ENCODE results near the gene PRDM16. TPM values are rescaled to one million over a fixed set of nuclear protein-coding genes. Genes with fewer than 3 reads are reported as not detected.

Gene PRDM16
- polyA plus RNA-seq, 3 donors, result not detected

DNA sequence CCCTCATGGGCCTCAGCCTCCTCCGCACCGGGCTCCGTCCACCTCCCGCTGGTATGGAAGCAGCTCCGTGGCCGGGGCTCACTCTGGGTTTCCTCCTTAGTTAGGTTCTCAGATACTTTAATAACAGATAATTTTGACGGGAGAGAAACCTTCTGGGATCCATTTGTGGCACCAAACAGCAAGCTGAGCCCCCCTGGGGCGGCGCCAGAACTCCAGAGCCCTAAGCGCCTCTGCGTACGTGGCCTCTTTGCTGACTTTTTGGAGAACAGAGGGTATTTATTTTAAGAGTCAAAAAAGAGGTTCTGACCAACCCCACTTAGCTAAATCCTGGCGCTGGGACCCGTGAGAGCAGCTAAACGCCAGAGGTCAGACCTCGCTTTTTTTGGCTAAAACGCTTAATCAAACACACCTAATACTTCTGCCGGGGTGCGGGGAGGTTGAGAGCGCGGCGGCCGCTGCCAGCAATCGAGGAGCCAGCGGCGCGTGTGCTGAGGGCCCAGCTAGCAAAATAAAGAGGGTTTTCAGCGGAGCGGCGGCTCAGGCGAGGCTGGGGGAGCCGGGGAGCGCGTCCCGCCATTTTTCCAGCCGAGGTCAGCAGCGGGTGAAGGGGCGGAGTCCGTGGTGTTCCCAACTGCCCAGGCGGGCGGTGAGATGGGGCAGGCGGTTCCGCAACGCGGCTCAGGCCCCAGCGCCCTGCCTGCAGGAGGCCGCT is 171.7 kb downstream of the PRDM16 start:
- intact Hi-C loops (cut with micrococcal nuclease), result no loop called here
- Histone ChIP-seq H3K9me3 (replicated peaks in 1 of 2; ENCODE audit: control insufficient read depth in 1 of 2, insufficient read depth in 1 of 2, low read length in 2 of 2) (no peaks in the 10 kb centered on the region), H3K9ac (ENCODE audit: insufficient read depth, low read length, poor library complexity, severe bottlenecking) (no peak overlapping the region), H2AFZ (ENCODE audit: insufficient read depth, low read depth, low read length, poor library complexity, severe bottlenecking) (no peak overlapping the region), H4K20me1 (ENCODE audit: insufficient read depth, low read length) (no peaks in the 10 kb centered on the region), H3K4me2 (replicated peaks; ENCODE audit: extremely low read depth, low read length, poor library complexity, severe bottlenecking) (no peak overlapping the region), H3K4me1 (ENCODE audit: control insufficient read depth in 1 of 2, insufficient read depth in 2 of 2, low read length in 2 of 2) (no peaks in the 10 kb centered on the region), H3K79me2 (ENCODE audit: insufficient read depth, low read length) (no peaks in the 10 kb centered on the region), H3K27me3 (ENCODE audit: control insufficient read depth in 2 of 2, insufficient read depth in 2 of 2, low read length in 2 of 2) (no peaks in the 10 kb centered on the region), H3K4me3 (replicated peaks in 1 of 3; ENCODE audit: low read depth in 2 of 3, low read length in 3 of 3) (no peak overlapping the region), H3K36me3 (replicated peaks in 1 of 2; ENCODE audit: control insufficient read depth in 1 of 2, insufficient read depth in 2 of 2, low read length in 2 of 2) (no peaks in the 10 kb centered on the region), H3K27ac (ENCODE audit: low read depth in 1 of 2, low read length in 2 of 2) (no peak overlapping the region)
- no peaks in the 10 kb centered on the region for H3K36me3 Mint-ChIP-seq
- 96% methylated on average over 33 of the region's 47 CpGs for WGBS (ENCODE audit: insufficient coverage)
- no peak for TF ChIP-seq CTCF (IDR thresholded peaks at IDR 0.05)
- no peaks in the 10 kb centered on the region for H3K4me1 Mint-ChIP-seq
- H3K9me3 Mint-ChIP-seq, result peaks cover 0 to 6% (median 0%) of the 10 kb centered on the region in 7 donors
- no peak overlapping the region for H3K4me3 Mint-ChIP-seq
- H3K27ac Mint-ChIP-seq, result no peak overlapping the region
- H3K27me3 Mint-ChIP-seq (ENCODE audit: low read depth in 3 of 3), result peaks cover 0 to 3% (median under 1%) of the 10 kb centered on the region in 3 donors
- no peak for DNase-seq

DNA sequence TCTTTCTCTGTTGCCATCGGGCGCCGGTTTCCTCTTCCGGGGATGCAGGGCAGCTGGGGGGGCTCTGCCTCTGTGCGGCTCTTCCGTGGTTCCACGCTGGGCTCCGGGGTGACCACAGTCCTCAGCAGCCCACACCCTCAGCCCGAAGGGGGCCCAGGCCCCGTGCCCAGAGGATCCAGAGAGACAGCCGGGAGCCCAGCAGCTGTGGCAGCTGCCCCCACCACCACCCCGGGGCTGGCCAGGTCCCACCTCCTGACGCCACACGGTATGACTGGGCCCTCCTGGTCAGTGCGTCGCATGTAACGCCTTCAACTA is 172.2 kb downstream of the PRDM16 start:
- H3K27ac Mint-ChIP-seq, result no peak overlapping the region
- H3K27me3 Mint-ChIP-seq (ENCODE audit: low read depth in 3 of 3), result peaks cover 2 to 3% (median 2%) of the 10 kb centered on the region in 3 donors
- Histone ChIP-seq H3K36me3 (replicated peaks in 1 of 2; ENCODE audit: control insufficient read depth in 1 of 2, insufficient read depth in 2 of 2, low read length in 2 of 2) (no peaks in the 10 kb centered on the region), H3K9ac (ENCODE audit: insufficient read depth, low read length, poor library complexity, severe bottlenecking) (no peak overlapping the region), H3K9me3 (replicated peaks in 1 of 2; ENCODE audit: control insufficient read depth in 1 of 2, insufficient read depth in 1 of 2, low read length in 2 of 2) (no peaks in the 10 kb centered on the region), H3K79me2 (ENCODE audit: insufficient read depth, low read length) (no peaks in the 10 kb centered on the region), H3K4me1 (ENCODE audit: control insufficient read depth in 1 of 2, insufficient read depth in 2 of 2, low read length in 2 of 2) (no peaks in the 10 kb centered on the region), H3K4me3 (replicated peaks in 1 of 3; ENCODE audit: low read depth in 2 of 3, low read length in 3 of 3) (no peak overlapping the region), H3K4me2 (replicated peaks; ENCODE audit: extremely low read depth, low read length, poor library complexity, severe bottlenecking) (no peak overlapping the region), H3K27ac (ENCODE audit: low read depth in 1 of 2, low read length in 2 of 2) (no peak overlapping the region), H3K27me3 (ENCODE audit: control insufficient read depth in 2 of 2, insufficient read depth in 2 of 2, low read length in 2 of 2) (no peaks in the 10 kb centered on the region), H2AFZ (ENCODE audit: insufficient read depth, low read depth, low read length, poor library complexity, severe bottlenecking) (no peak overlapping the region), H4K20me1 (ENCODE audit: insufficient read depth, low read length) (no peaks in the 10 kb centered on the region)
- no peak for TF ChIP-seq CTCF (IDR thresholded peaks at IDR 0.05)
- H3K4me3 Mint-ChIP-seq, result no peak overlapping the region
- 86% methylated on average over 17 of the region's 17 CpGs for WGBS (ENCODE audit: insufficient coverage)
- H3K36me3 Mint-ChIP-seq, result no peaks in the 10 kb centered on the region
- no peaks in the 10 kb centered on the region for H3K4me1 Mint-ChIP-seq
- H3K9me3 Mint-ChIP-seq, result peaks cover 0 to 6% (median 0%) of the 10 kb centered on the region in 7 donors
- intact Hi-C loops (cut with micrococcal nuclease), result no loop called here
- DNase-seq, result no peak

Measured in CD14-positive monocyte (primary cell).